H1 (cell line): Measurements from ENCODE around the gene PID1. TPM values are rescaled to one million over a fixed set of nuclear protein-coding genes. Genes with fewer than 3 reads are reported as not detected.

ENCODE experiments used
- CTCF ChIA-PET: fragments of 300-600 bp; sonication (Branson Sonifier 250); formaldehyde crosslinking; loops from one replicate; lab custom pipeline; 2021; ENCODE audit not compliant: partially characterized antibody; lab: Charles Lee
- POLR2A ChIA-PET: fragments of 300-600 bp; sonication (Branson Sonifier 250); formaldehyde crosslinking; loops from one replicate; lab custom pipeline; 2021; ENCODE audit warnings: inconsistent platforms; ENCODE audit not compliant: partially characterized antibody; lab: Charles Lee
- DNase-seq, 2 experiments: peaks; one replicate each; pipeline versions ENCODE4 v3.0.0 to v3.0.0-alpha.2; 2010 to 2022; ENCODE audit warnings: low spot score in 2 of 2, low read depth in 1 of 2, mixed read lengths in 1 of 2
- FAIRE-seq: peaks from 2 replicates; lab custom pipeline; 2011; peaks lifted over from hg19 to GRCh38; lab: Jason Lieb, UNC
- H2AFZ ChIP-seq: 2 replicates; pipeline ENCODE4 v1.8.1; 2012; ENCODE audit warnings: low read length, inconsistent platforms
- H2AK5ac ChIP-seq: 2 replicates; pipeline ENCODE4 v1.6.1; 2013; ENCODE audit warnings: low read depth, low read length
- H2BK120ac ChIP-seq: replicated peaks from 2 replicates; pipeline ENCODE3; 2013; ENCODE audit warnings: low read depth, low read length, inconsistent platforms
- H2BK12ac ChIP-seq: 2 replicates; pipeline ENCODE4 v1.6.1; 2013; ENCODE audit warnings: low read depth, low read length
- H2BK15ac ChIP-seq: 2 replicates; pipeline ENCODE4 v1.6.1; 2013; ENCODE audit warnings: low read length
- H2BK20ac ChIP-seq: 2 replicates; pipeline ENCODE4 v1.6.1; 2013; ENCODE audit warnings: low read length
- H2BK5ac ChIP-seq: 2 replicates; pipeline ENCODE4 v1.6.1; 2013; ENCODE audit warnings: low read depth, low read length
- H3K14ac ChIP-seq: 2 replicates; pipeline ENCODE4 v1.6.1; 2013; ENCODE audit warnings: inconsistent platforms; ENCODE audit not compliant: insufficient read length
- H3K18ac ChIP-seq: 2 replicates; pipeline ENCODE4 v1.6.1; 2013; ENCODE audit warnings: low read length; ENCODE audit errors: extremely low read depth
- H3K23ac ChIP-seq: 2 replicates; pipeline ENCODE4 v1.6.1; 2013; ENCODE audit warnings: inconsistent platforms; ENCODE audit not compliant: insufficient read length
- H3K23me2 ChIP-seq: 2 replicates; pipeline ENCODE4 v1.6.1; 2013; ENCODE audit warnings: low read depth, low read length
- H3K27ac ChIP-seq: 2 replicates; pipeline ENCODE4 v1.6.1; 2011; ENCODE audit warnings: low read depth, low read length, inconsistent platforms
- H3K27me3 ChIP-seq, 4 experiments: replicated peaks in 1 of 4; 1 replicate in 1 of 4; 2 replicates in 3 of 4; pipeline versions ENCODE4 v1.6.1 to v1.8.1; 2011 to 2013; ENCODE audit warnings: low read length in 3 of 4, mild to moderate bottlenecking in 3 of 4, inconsistent platforms in 2 of 4, mixed read lengths in 2 of 4, moderate library complexity in 1 of 4; ENCODE audit not compliant: control insufficient read depth in 3 of 4, insufficient read depth in 3 of 4; ENCODE audit errors: extremely low read depth in 1 of 4
- H3K36me3 ChIP-seq, 4 experiments: 2 replicates each; pipeline versions ENCODE4 v1.6.1 to v1.8.1; 2011 to 2013; ENCODE audit warnings: mild to moderate bottlenecking in 4 of 4, low read length in 3 of 4, moderate library complexity in 2 of 4, control low read depth in 1 of 4, inconsistent platforms in 1 of 4; ENCODE audit not compliant: insufficient read depth in 4 of 4, control insufficient read depth in 2 of 4
- H3K4ac ChIP-seq: replicated peaks from 2 replicates; pipeline ENCODE3; 2013; ENCODE audit warnings: low read length, low read depth, mixed read lengths, inconsistent platforms; ENCODE audit not compliant: insufficient read length
- H3K4me1 ChIP-seq, 4 experiments: replicated peaks in 1 of 4; 1 replicate in 1 of 4; 2 replicates in 3 of 4; pipeline versions ENCODE4 v1.6.1 to v1.8.1; 2011 to 2013; ENCODE audit warnings: low read length in 3 of 4, inconsistent platforms in 2 of 4, mixed read lengths in 1 of 4; ENCODE audit not compliant: insufficient read depth in 4 of 4, control insufficient read depth in 3 of 4
- H3K4me2 ChIP-seq, 2 experiments: 2 replicates each; pipeline versions ENCODE4 v1.6.1 to v1.8.1; 2011 to 2013; ENCODE audit warnings: low read depth in 2 of 2, low read length in 2 of 2, control low read depth in 1 of 2, inconsistent platforms in 1 of 2, mild to moderate bottlenecking in 1 of 2; ENCODE audit not compliant: insufficient read depth in 1 of 2
- H3K4me3 ChIP-seq, 4 experiments: fragments of 200-600, 300-600 bp in 1 of 4; sonication (generic), shearing (Covaris generic), sonication (Bioruptor Twin) in 1 of 4; 2 replicates each; pipeline versions ENCODE4 v1.5.1 to v1.8.1; 2011 to 2016; ENCODE audit warnings: low read length in 4 of 4, low read depth in 3 of 4, control low read depth in 2 of 4, inconsistent platforms in 2 of 4, mild to moderate bottlenecking in 2 of 4, mixed read lengths in 1 of 4, moderate library complexity in 1 of 4; ENCODE audit not compliant: insufficient read depth in 2 of 4; ENCODE audit errors: extremely low read depth in 1 of 4
- H3K56ac ChIP-seq: replicated peaks from 2 replicates; pipeline ENCODE3; 2013; ENCODE audit warnings: low read depth, mild to moderate bottlenecking, mixed read lengths, low read length, inconsistent platforms; ENCODE audit not compliant: insufficient read length
- H3K79me1 ChIP-seq: 2 replicates; pipeline ENCODE4 v1.6.1; 2013; ENCODE audit warnings: low read depth, low read length, control low read depth
- H3K79me2 ChIP-seq, 2 experiments: 2 replicates each; pipeline versions ENCODE4 v1.6.1 to v1.8.1; 2012 to 2013; ENCODE audit warnings: low read length in 2 of 2, mild to moderate bottlenecking in 2 of 2, inconsistent platforms in 1 of 2; ENCODE audit not compliant: insufficient read depth in 2 of 2, control insufficient read depth in 1 of 2
- H3K9ac ChIP-seq, 4 experiments: replicated peaks in 1 of 4; 1 replicate in 1 of 4; 2 replicates in 3 of 4; pipeline versions ENCODE4 v1.6.1 to v1.8.1; 2011 to 2013; ENCODE audit warnings: low read depth in 3 of 4, low read length in 3 of 4, control low read depth in 2 of 4, mild to moderate bottlenecking in 2 of 4, moderate library complexity in 2 of 4, inconsistent platforms in 1 of 4; ENCODE audit errors: extremely low read depth in 1 of 4
- H3K9me3 ChIP-seq, 2 experiments: 2 replicates each; pipeline versions ENCODE4 v1.6.1 to v1.8.1; 2012 to 2013; ENCODE audit warnings: mild to moderate bottlenecking in 2 of 2, moderate library complexity in 2 of 2, control low read depth in 1 of 2, inconsistent platforms in 1 of 2, low read depth in 1 of 2, low read length in 1 of 2, mixed read lengths in 1 of 2; ENCODE audit not compliant: insufficient read depth in 2 of 2
- H4K20me1 ChIP-seq, 2 experiments: replicated peaks in 1 of 2; 2 replicates each; pipeline versions ENCODE3 to v1.8.1; 2011 to 2013; ENCODE audit warnings: inconsistent platforms in 2 of 2, low read length in 2 of 2, mild to moderate bottlenecking in 1 of 2; ENCODE audit not compliant: insufficient read depth in 2 of 2, control insufficient read depth in 1 of 2
- H4K5ac ChIP-seq: 2 replicates; pipeline ENCODE4 v1.6.1; 2013; ENCODE audit warnings: low read length, low read depth, mixed read lengths, inconsistent platforms; ENCODE audit not compliant: insufficient read length
- H4K8ac ChIP-seq: 2 replicates; pipeline ENCODE4 v1.8.0; 2013; ENCODE audit warnings: mild to moderate bottlenecking, moderate library complexity, low read length, inconsistent platforms; ENCODE audit not compliant: insufficient read depth; ENCODE audit errors: extremely low read depth
- H4K91ac ChIP-seq: replicated peaks from 2 replicates; pipeline ENCODE3; 2013; ENCODE audit warnings: low read length, mixed read lengths, inconsistent platforms; ENCODE audit not compliant: insufficient read length
- ATF2 ChIP-seq: IDR thresholded peaks from 2 replicates; pipeline ENCODE4 v1.6.1; 2012; ENCODE audit warnings: low read length, inconsistent platforms
- CTBP2 ChIP-seq: IDR thresholded peaks from 2 replicates; pipeline ENCODE4 v1.7.0; 2011; ENCODE audit warnings: borderline replicate concordance, mild to moderate bottlenecking, moderate library complexity, mixed read lengths, low read length; ENCODE audit not compliant: insufficient read depth, insufficient read length
- RFX5 ChIP-seq: IDR thresholded peaks from 2 replicates; pipeline ENCODE4 v1.6.1; 2011; ENCODE audit warnings: low read depth, low read length, improper control_type of control experiment, borderline replicate concordance
- SIN3A ChIP-seq, 2 experiments: IDR thresholded peaks in 1 of 2; conservative IDR thresholded peaks in 1 of 2; 2 replicates each; pipeline ENCODE4 v1.6.1; 2011 to 2012; ENCODE audit warnings: low read length in 2 of 2, improper control_type of control experiment in 1 of 2, low read depth in 1 of 2, mild to moderate bottlenecking in 1 of 2
- SIX5 ChIP-seq: IDR thresholded peaks from 2 replicates; pipeline ENCODE4 v1.6.1; 2011; ENCODE audit warnings: mild to moderate bottlenecking, low read depth, low read length
- SP1 ChIP-seq: IDR thresholded peaks from 2 replicates; pipeline ENCODE4 v1.6.1; 2011; ENCODE audit warnings: low read depth, low read length
- WGBS, 2 experiments: shearing (Covaris generic) in 1 of 2; methylation state at CpG; one replicate each; pipeline versions ENCODE4 v1.1.6 to v1.1.7; 2013 to 2015; ENCODE audit warnings: low lambda C conversion rate in 2 of 2, mixed read lengths in 2 of 2, inconsistent platforms in 1 of 2, low coverage in 1 of 2, missing lambda C conversion rate in 1 of 2; ENCODE audit not compliant: insufficient replicate concordance in 2 of 2, insufficient coverage in 1 of 2, insufficient read length in 1 of 2; ENCODE audit errors: extremely low coverage in 1 of 2, missing lambda C conversion rate in 1 of 2; 5-methylcytosine and 5-hydroxymethylcytosine counted together
- polyA plus RNA-seq, 7 experiments: library from polyadenylated mRNA; depleted of rRNA in 3 of 7; stranded (reverse) in 5 of 7; unstranded in 2 of 7; fragments of >200 nt in 5 of 7; fragments of 200-250 nt in 2 of 7; gene quantifications; 1 replicate in 5 of 7; 2 replicates in 1 of 7; 4 replicates in 1 of 7; pipeline versions ENCODE4 v1.2.1 to v1.2.3, GENCODE V29; 2011 to 2013; ENCODE audit warnings: missing spikeins in 2 of 7, mixed read lengths in 2 of 7
- total RNA-seq: library from RNA; stranded (reverse); fragmentation: NEBNext Ultra II Directional; extraction: Animal tissue kit (Norgen Biotek cat#: 25700); gene quantifications from 2 replicates; pipeline ENCODE4 v1.2.1, GENCODE V29; 2021

PID1 gene
- total and polyA plus RNA-seq, 2 of the 8 experiments (the other 6 are each of a cell fraction or from before 2014, with no cell fraction given), result 1.5 to 3.3 TPM

- Histone ChIP-seq H3K79me2 (no peaks in the 10 kb centered on the region), H3K23ac (no peak overlapping the region), H2BK5ac (no peak overlapping the region), H2AFZ (no peak overlapping the region), H3K23me2 (no peaks in the 10 kb centered on the region; the same call in 1 of the 2 replicates), H3K4ac (no peak overlapping the region), H2BK12ac (no peak overlapping the region), H2BK15ac (no peak overlapping the region), H4K5ac (no peak overlapping the region), H3K9me3 (no peaks in the 10 kb centered on the region), H3K4me2 (no peak overlapping the region), H4K20me1 (no peaks in the 10 kb centered on the region), H3K27ac (no peak overlapping the region), H2BK20ac (no peak overlapping the region), H3K56ac (no peak overlapping the region), H2AK5ac (no peak overlapping the region), H2BK120ac (no peak overlapping the region), H3K4me3 (no peak overlapping the region), H3K9ac (no peak overlapping the region), H4K91ac (no peak overlapping the region), H3K18ac (no peak overlapping the region), H3K27me3 (peaks cover 0 to 5% (median 2%) of the 10 kb centered on the region in 4 experiments; a peak in 3 of 7 replicates), H3K4me1 (peaks cover 0 to 3% (median 2%) of the 10 kb centered on the region in 4 experiments; a peak in 3 of 7 replicates), H3K36me3 (no peaks in the 10 kb centered on the region), H3K14ac (no peak overlapping the region), H3K79me1 (no peaks in the 10 kb centered on the region), H4K8ac (no peak overlapping the region)
- DNase-seq (no peak), FAIRE-seq (no peak)
- POLR2A ChIA-PET, result no interaction called here
- no peak for TF ChIP-seq ATF2
- no peak for TF ChIP-seq SIX5
- TF ChIP-seq CTBP2, result no peak
- no peak for TF ChIP-seq SP1
- TF ChIP-seq SIN3A (conservative IDR thresholded peaks at IDR 0.05 in 1 of 2, IDR thresholded peaks at IDR 0.05 in 1 of 2; ENCODE audit: low read depth in 1 of 2, low read length in 2 of 2), result no peak
- no peak for TF ChIP-seq RFX5
- 82% methylated on average over 4 of the region's 4 CpGs; no CpG with 5 or more reads in 1 of the 2 experiments for WGBS, 2 experiments
- CTCF ChIA-PET, result interaction anchor here (0.6 to 1.2 kb wide), 3 partner anchors 14 to 1341 kb away, joined by 3 read pairs; no protein-coding TSS in a partner anchor
These were observed 5.4 kb downstream of the PID1 start for GRCh38 chr2:229265727-229266126.
